Right cardiac atrium (tissue), 5 donors: ENCODE results near the gene MYO15B. TPM values are rescaled to one million over a fixed set of nuclear protein-coding genes. Genes with fewer than 3 reads are reported as not detected.
A peak's percentile ranks its signal among the peaks of the same experiment; 100 is the strongest.
"Not testable (repeated sequence)": the region's sequence is repeated elsewhere in the genome, so short reads cannot be mapped to it uniquely, and the experiment has no call there.

Experiments
- ATAC-seq, 2 donors: fragments of 200-7000 bp; cut with Tn5 transposase; one replicate each; pipeline versions ENCODE4 v1.8.0 to v1.9.1; 2020; ENCODE audit warnings: moderate library complexity in 2 of 2, mild to moderate bottlenecking in 1 of 2
- DNase-seq, 3 donors: peaks; one replicate each; pipeline ENCODE4 v3.0.0-alpha.2; 2020
- H3K27ac ChIP-seq: one replicate; pipeline ENCODE4 v1.5.1; 2013; ENCODE audit warnings: mild to moderate bottlenecking, low read length, control low read depth, moderate library complexity
- H3K27me3 ChIP-seq: one replicate; pipeline ENCODE4 v1.6.1; 2013; ENCODE audit not compliant: control insufficient read depth, insufficient read depth
- H3K4me1 ChIP-seq: one replicate; pipeline ENCODE4 v1.6.1; 2013; ENCODE audit warnings: low read length; ENCODE audit not compliant: control insufficient read depth, insufficient read depth
- H3K4me3 ChIP-seq: one replicate; pipeline ENCODE4 v1.5.1; 2013; ENCODE audit warnings: low read length, control low read depth
- H3K9me3 ChIP-seq: one replicate; pipeline ENCODE4 v1.6.1; 2013; ENCODE audit warnings: low read length; ENCODE audit not compliant: control insufficient read depth
- WGBS: extraction: QIAGEN DNeasy Blood & Tissue Kit; methylation state at CpG from one replicate; pipeline ENCODE4 v1.1.7; 2013; 5-methylcytosine and 5-hydroxymethylcytosine counted together
- intact Hi-C, 4 donors: fragments of 100-400 bp; cut with DNase I; formaldehyde crosslinking; loops; one replicate each; pipeline versions ENCODE4 v1.11.0 to v1.14.0; 2022 to 2023
- polyA plus RNA-seq: library from polyadenylated mRNA; stranded (reverse); fragments of 200-250 nt; gene quantifications from one replicate; pipeline ENCODE4 v1.2.3, GENCODE V29; 2013
- total RNA-seq, 4 donors: library from RNA; stranded (reverse); fragmentation: NEBNext Ultra II Directional; extraction: Animal tissue kit (Norgen Biotek cat#: 25700); gene quantifications; one replicate each; pipeline ENCODE4 v1.2.1, GENCODE V29; 2021
- donor health status: healthy with polysubstance abuse.
- donor health status: DM: no; HTN: yes; CAD: no.
- donor health status: DM: no; HTN: no; CAD: no.
- donor health status: DM: no; HTN: yes; CAD: no; lungs with severe emphysema.
- donor health status: DM: yes; HTN: yes; CAD: no.

MYO15B gene
- total and polyA plus RNA-seq, 5 donors: 70.9 to 131 (median 92.0) TPM

- WGBS: 82% methylated on average over 23 of the region's 23 CpGs
- not testable (repeated sequence) for ATAC-seq, H3K9me3 ChIP-seq, H3K27me3 ChIP-seq, DNase-seq, H3K4me3 ChIP-seq, H3K4me1 ChIP-seq, H3K27ac ChIP-seq
- intact Hi-C loops: loop anchor here in 1 of 4 donors (10.0 kb wide), 2 partner anchors 56 to 146 kb away; partner anchors contain the start of gene LLGL2
Observed at GRCh38 chr17:75581121-75581725, 6.4 kb upstream of the MYO15B start.

DNA sequence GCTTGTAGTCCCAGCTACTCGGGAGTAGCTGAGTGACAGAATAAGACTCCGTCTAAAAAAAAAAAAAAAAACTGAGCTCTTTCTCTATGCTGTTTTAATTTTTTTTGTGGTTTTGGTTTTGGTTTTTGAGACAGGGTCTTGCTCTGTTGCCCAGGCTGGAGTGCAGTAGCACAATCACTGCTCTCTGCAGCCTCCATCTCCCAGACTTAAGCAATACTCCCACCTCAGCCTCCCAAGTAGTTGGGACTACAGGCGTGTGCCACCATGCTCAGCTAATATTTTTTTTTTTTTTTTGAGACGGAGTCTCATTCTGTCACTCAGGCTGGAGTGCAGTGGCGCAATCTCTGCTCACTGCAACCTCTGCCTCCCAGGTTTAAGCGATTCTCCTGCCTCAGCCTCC is 4.4 kb upstream of the MYO15B start:
- H3K27ac ChIP-seq, H3K27me3 ChIP-seq, ATAC-seq, H3K9me3 ChIP-seq, H3K4me1 ChIP-seq, H3K4me3 ChIP-seq: not testable (repeated sequence)
- DNase-seq: peak in 1 of 3 donors; percentile 9
- WGBS: 86% methylated on average over 6 of the region's 6 CpGs
- intact Hi-C loops: loop anchor here in 1 of 4 donors (10.0 kb wide), 2 partner anchors 58 to 148 kb away; partner anchors contain the start of gene LLGL2

- Histone ChIP-seq H3K27ac (no peak overlapping the region), H3K27me3 (no peaks in the 10 kb centered on the region), H3K4me3 (no peak overlapping the region), H3K4me1 (no peaks in the 10 kb centered on the region), H3K9me3 (no peaks in the 10 kb centered on the region)
- WGBS: 90% methylated on average over 7 of the region's 7 CpGs
- ATAC-seq (no peak), DNase-seq (peak in 1 of 3 donors; percentile 28)
- intact Hi-C loops: loop anchor here in 3 of 4 donors (5.0 to 10.0 kb wide), 5 partner anchors 60 to 158 kb away; partner anchors contain the start of genes CASKIN2 (in 1 of the 3), LLGL2 (in 1 of the 3) and TSEN54 (in 1 of the 3)
Observed at GRCh38 chr17:75584849-75585175, 2.8 kb upstream of the MYO15B start.

DNA sequence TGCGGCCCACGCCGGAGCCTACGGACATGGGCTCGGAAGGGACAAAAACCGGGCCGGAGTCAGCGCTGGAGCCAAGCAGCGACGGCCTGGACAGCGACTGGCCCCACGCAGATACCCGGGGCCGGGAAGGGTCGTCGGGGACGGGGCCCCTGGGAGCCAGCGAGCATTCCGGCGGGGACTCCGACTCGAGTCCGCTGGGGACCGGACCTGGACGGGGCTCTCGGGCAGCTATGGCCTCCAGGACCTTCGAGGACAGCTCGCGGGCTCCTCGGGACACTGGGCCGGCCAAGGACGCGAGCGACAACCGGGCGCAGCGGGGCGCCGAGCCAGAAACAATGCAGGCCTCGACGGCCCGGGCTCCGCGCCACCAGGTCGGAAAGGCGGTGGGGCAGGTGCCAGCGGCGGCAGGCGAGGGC is 1.0 kb downstream of the MYO15B start:
- Histone ChIP-seq H3K27ac (peak overlapping the region; percentile 73), H3K4me1 (no peaks in the 10 kb centered on the region), H3K9me3 (no peaks in the 10 kb centered on the region), H3K4me3 (peak overlapping the region; percentile 51), H3K27me3 (no peaks in the 10 kb centered on the region)
- WGBS: 2% methylated on average over 49 of the region's 49 CpGs
- DNase-seq: peak; percentile 59 to 86 (median 82)
- intact Hi-C loops: loop anchor here in 3 of 4 donors (2.0 to 10.0 kb wide), 6 partner anchors 64 to 162 kb away; partner anchors contain the start of genes CASKIN2 (in 1 of the 3), LLGL2 (in 1 of the 3) and TSEN54 (in 1 of the 3)
- peak; percentile 11 to 14 for ATAC-seq

DNA sequence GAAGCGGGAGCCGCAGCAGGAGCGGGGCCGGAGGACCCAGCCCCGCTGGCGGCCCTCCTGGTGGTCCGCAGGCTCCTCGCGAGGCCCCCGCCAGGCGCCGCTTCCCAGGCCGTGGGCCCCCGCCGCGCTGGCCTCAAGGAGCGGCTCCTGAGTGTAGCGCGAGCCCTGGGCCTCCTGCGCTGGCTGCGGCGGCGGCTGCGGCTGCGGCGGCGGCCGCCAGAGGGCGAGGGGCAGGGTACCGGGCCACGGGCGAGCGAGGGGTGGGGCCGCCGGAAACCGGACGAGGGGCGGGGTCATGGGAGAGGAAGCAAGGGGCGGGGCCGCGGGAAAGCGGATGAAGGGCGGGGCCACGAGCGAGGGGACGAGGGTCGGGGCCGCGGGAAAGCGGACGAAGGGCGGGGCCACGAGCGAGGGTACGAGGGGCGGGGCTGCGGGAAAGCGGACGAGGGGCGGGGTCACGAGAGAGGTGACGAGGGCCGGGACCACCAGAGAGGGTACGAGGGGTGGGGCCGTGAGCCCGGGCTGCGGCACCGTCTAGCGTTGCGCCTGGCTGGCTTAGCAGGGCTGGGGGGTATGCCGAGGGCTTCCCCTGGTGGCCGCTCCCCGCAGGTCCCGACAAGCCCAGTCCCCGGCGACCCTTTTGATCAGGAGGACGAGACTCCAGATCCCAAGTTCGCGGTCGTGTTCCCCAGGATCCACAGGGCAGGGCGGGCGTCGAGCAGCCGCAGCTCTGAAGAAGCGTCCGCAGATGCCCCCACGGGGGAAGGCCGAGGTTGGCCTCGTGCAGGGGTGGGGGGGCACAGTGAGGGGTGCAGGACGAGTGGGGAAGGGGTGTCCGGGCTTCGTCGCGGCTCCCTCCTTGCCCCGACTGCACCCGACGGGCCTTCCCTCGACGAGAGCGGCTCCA is 1.7 kb downstream of the MYO15B start:
- Histone ChIP-seq H3K4me3 (peak overlapping the region; percentile 62), H3K4me1 (no peaks in the 10 kb centered on the region), H3K27me3 (no peaks in the 10 kb centered on the region), H3K9me3 (no peaks in the 10 kb centered on the region), H3K27ac (peak overlapping the region; percentile 73)
- WGBS: 6% methylated on average over 100 of the region's 100 CpGs
- intact Hi-C loops: loop anchor here in 3 of 4 donors (2.0 to 10.0 kb wide), 6 partner anchors 64 to 162 kb away; partner anchors contain the start of genes CASKIN2 (in 1 of the 3), LLGL2 (in 1 of the 3) and TSEN54 (in 1 of the 3)
- DNase-seq (peak; percentile 97 to 99 (median 99)), ATAC-seq (peak; percentile 80 to 87)

GRCh38 chr17:75589919-75590303 is 2.3 kb downstream of the MYO15B start:
- Histone ChIP-seq H3K9me3 (no peaks in the 10 kb centered on the region), H3K27me3 (no peaks in the 10 kb centered on the region), H3K4me1 (no peaks in the 10 kb centered on the region), H3K4me3 (no peak overlapping the region), H3K27ac (no peak overlapping the region)
- DNase-seq (peak in 2 of 3 donors; percentile 74 to 83), ATAC-seq (peak in 1 of 2 donors; percentile 2)
- intact Hi-C loops: loop anchor here in 3 of 4 donors (2.0 to 10.0 kb wide), 6 partner anchors 65 to 163 kb away; partner anchors contain the start of genes CASKIN2 (in 1 of the 3), LLGL2 (in 1 of the 3) and TSEN54 (in 1 of the 3)
- WGBS: 62% methylated on average over 28 of the region's 29 CpGs

DNA sequence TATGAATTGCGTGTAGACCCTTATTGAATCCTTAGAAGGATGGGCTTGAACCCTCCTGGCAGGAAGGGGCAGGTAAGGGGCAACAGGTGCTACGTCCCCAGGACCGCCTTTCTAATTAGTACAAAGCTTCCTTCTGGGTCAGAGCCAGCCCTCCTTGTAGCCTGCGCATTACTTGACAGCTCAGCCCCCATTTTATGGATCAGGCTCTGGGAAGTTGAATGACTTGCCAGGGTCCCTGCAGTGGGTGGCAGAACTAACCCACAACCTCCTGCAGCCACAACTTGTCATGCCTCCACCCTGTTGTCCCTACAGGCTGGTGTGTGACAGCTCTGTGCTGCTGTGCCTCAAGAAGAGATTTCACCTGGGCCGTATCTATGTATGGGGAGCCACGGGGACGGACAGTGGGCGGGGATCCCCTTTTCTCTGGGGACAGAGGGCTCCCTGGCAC is 2.7 kb downstream of the MYO15B start:
- WGBS: 82% methylated on average over 8 of the region's 8 CpGs
- ATAC-seq: no peak
- Histone ChIP-seq H3K4me1 (no peaks in the 10 kb centered on the region), H3K9me3 (no peaks in the 10 kb centered on the region), H3K27ac (no peak overlapping the region), H3K4me3 (no peak overlapping the region), H3K27me3 (no peaks in the 10 kb centered on the region)
- peak in 2 of 3 donors; percentile 44 to 50 for DNase-seq
- intact Hi-C loops: no loop called here

GRCh38 chr17:75590849-75591721 is 3.5 kb downstream of the MYO15B start:
- intact Hi-C loops: no loop called here
- 81% methylated on average over 12 of the region's 12 CpGs for WGBS
- no peak overlapping the region for H3K27ac ChIP-seq

DNA sequence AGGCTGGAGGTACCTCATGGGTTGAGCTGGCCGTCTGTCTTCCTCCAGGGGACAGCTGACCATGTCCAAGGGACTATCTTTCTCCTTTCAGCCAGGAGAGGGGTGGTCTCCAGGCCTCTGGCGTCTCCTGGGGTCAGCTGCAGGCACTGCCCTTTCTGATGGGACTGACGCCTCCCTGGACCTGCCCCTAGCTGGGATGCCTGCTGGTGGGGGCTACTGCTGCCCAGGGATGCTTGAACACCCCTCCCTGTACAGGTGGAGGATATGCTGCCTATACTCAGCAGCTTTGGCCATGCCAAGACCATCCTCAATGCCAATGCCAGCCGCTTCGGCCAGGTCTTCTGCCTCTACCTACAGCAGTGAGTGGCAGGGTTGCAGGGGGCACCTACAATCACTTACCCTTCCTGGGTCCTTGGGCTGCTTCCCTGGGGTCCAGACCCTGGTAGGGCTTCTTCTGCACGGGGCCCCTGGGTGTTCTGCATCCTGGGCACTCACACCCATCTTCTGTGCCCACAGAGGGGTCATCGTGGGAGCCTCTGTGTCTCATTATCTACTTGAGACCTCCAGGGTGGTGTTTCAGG is 4.2 kb downstream of the MYO15B start:
- 91% methylated on average over 7 of the region's 7 CpGs for WGBS
- no peak for ATAC-seq
- Histone ChIP-seq H3K9me3 (no peaks in the 10 kb centered on the region), H3K27ac (no peak overlapping the region), H3K4me1 (no peaks in the 10 kb centered on the region), H3K4me3 (no peak overlapping the region), H3K27me3 (no peaks in the 10 kb centered on the region)
- DNase-seq: peak in 2 of 3 donors; percentile 40 to 61
- intact Hi-C loops: no loop called here

More at GRCh38 chr17:75590849-75591721, 3.5 kb downstream of the MYO15B start:
- ATAC-seq (no peak), DNase-seq (peak in 2 of 3 donors; percentile 33 to 55)
- H3K9me3 ChIP-seq: no peaks in the 10 kb centered on the region
- no peak overlapping the region for H3K4me3 ChIP-seq
- no peaks in the 10 kb centered on the region for H3K4me1 ChIP-seq
- no peaks in the 10 kb centered on the region for H3K27me3 ChIP-seq
